ENCODE results near the gene SLC22A13.

DNA sequence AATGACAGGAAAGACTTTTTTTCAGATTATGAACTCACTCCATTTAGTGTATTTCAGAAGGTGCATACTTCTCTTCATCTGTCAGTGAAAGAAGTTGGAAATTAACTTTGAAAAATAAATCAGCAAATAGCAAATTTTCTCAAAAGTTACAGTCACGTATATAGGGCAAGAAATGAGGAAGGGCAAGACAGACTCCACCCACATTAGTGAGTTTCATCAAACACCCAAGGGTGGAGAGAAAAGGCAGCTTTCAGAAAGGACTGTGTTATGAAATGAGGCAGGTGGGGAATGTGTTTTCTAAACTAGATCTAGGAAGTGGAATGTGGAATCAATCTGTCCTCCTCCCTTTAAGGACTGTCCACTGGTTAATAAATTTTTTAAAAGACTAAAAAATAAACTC lies 2.9 kb downstream of the SLC22A13 start:
- TF ChIP-seq POLR2A (IDR thresholded peaks at IDR 0.05), result no peak
- TF ChIP-seq, protein P1, sequence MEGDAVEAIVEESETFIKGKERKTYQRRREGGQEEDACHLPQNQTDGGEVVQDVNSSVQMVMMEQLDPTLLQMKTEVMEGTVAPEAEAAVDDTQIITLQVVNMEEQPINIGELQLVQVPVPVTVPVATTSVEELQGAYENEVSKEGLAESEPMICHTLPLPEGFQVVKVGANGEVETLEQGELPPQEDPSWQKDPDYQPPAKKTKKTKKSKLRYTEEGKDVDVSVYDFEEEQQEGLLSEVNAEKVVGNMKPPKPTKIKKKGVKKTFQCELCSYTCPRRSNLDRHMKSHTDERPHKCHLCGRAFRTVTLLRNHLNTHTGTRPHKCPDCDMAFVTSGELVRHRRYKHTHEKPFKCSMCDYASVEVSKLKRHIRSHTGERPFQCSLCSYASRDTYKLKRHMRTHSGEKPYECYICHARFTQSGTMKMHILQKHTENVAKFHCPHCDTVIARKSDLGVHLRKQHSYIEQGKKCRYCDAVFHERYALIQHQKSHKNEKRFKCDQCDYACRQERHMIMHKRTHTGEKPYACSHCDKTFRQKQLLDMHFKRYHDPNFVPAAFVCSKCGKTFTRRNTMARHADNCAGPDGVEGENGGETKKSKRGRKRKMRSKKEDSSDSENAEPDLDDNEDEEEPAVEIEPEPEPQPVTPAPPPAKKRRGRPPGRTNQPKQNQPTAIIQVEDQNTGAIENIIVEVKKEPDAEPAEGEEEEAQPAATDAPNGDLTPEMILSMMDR (IDR thresholded peaks at IDR 0.05), result no peak
